Adipocyte (in vitro differentiated cells): Measurements from ENCODE around the gene RBMS2.

Source experiments
- DNase-seq: peaks from one replicate; pipeline ENCODE4 v3.0.0-alpha.2; 2015; ENCODE audit warnings: low read depth
- H3K27me3 ChIP-seq: replicated peaks from 2 replicates; pipeline ENCODE4 v1.7.0; 2013; ENCODE audit warnings: mild to moderate bottlenecking, low read length, moderate library complexity; ENCODE audit not compliant: control insufficient read depth, insufficient read depth
- H3K36me3 ChIP-seq: 2 replicates; pipeline ENCODE4 v1.7.0; 2013; ENCODE audit warnings: low read length, mild to moderate bottlenecking, moderate library complexity; ENCODE audit not compliant: control insufficient read depth, insufficient read depth, severe bottlenecking
- H3K4me1 ChIP-seq: 2 replicates; pipeline ENCODE4 v1.7.0; 2013; ENCODE audit warnings: mild to moderate bottlenecking, low read length, moderate library complexity; ENCODE audit not compliant: control insufficient read depth, insufficient read depth
- H3K4me3 ChIP-seq: 2 replicates; pipeline ENCODE4 v1.7.0; 2013; ENCODE audit warnings: mild to moderate bottlenecking, low read length, moderate library complexity
- H3K9ac ChIP-seq: 2 replicates; pipeline ENCODE4 v1.7.0; 2013; ENCODE audit warnings: mild to moderate bottlenecking, low read length, moderate library complexity
- H3K9me3 ChIP-seq: 2 replicates; pipeline ENCODE4 v1.7.0; 2013; ENCODE audit warnings: mild to moderate bottlenecking, low read length, moderate library complexity; ENCODE audit not compliant: control insufficient read depth

Gene RBMS2

GRCh38 chr12:56604355-56604754 is 82.7 kb downstream of the RBMS2 start:
- no peak overlapping the region for H3K9ac ChIP-seq

DNA sequence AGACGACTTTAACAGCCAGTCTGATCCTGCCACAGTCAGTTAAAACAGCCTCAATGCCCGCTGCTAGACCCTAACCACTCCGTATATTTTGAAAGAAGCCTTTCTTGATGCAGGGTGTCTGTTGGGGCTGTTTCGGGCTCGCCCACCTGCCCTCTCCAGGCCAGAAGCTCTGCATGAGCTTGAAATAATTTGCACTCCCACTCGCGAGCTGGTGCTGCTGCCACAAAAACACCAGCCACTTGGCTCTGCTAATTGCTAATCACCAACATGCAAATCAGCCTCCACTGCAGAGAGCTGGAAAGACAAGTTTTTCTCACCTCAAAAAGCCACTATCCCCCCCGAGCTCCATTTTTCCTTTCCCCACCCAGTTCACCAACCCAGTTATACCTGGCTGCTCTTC is 93.0 kb downstream of the RBMS2 start:
- no peaks in the 10 kb centered on the region for H3K4me1 ChIP-seq
- no peaks in the 10 kb centered on the region for H3K27me3 ChIP-seq
- H3K4me3 ChIP-seq = no peak overlapping the region
- no peak overlapping the region for H3K9ac ChIP-seq
- H3K9me3 ChIP-seq = no peaks in the 10 kb centered on the region
- DNase-seq = no peak
- peaks cover 98% of the 10 kb centered on the region for H3K36me3 ChIP-seq

More at GRCh38 chr12:56604355-56604754, 82.7 kb downstream of the RBMS2 start:
- H3K4me3 ChIP-seq = no peak overlapping the region
- H3K4me1 ChIP-seq = peaks cover 10% of the 10 kb centered on the region
- no peaks in the 10 kb centered on the region for H3K27me3 ChIP-seq
- DNase-seq = no peak
- H3K36me3 ChIP-seq = peaks cover 93% of the 10 kb centered on the region
- H3K9me3 ChIP-seq = no peaks in the 10 kb centered on the region

- Histone ChIP-seq H3K36me3 (peaks cover 97% of the 10 kb centered on the region), H3K9ac (no peak overlapping the region), H3K27me3 (no peaks in the 10 kb centered on the region), H3K4me1 (no peaks in the 10 kb centered on the region), H3K4me3 (no peak overlapping the region), H3K9me3 (no peaks in the 10 kb centered on the region)
- DNase-seq = no peak
Observed at GRCh38 chr12:56616244-56616643, 94.6 kb downstream of the RBMS2 start.

GRCh38 chr12:56616925-56617324 is 95.3 kb downstream of the RBMS2 start:
- H3K9me3 ChIP-seq = no peaks in the 10 kb centered on the region
- H3K27me3 ChIP-seq = no peaks in the 10 kb centered on the region
- H3K9ac ChIP-seq = no peak overlapping the region
- DNase-seq = no peak
- no peaks in the 10 kb centered on the region for H3K4me1 ChIP-seq
- H3K4me3 ChIP-seq = no peak overlapping the region
- H3K36me3 ChIP-seq = peaks cover 97% of the 10 kb centered on the region

GRCh38 chr12:56622535-56622934 is 100.9 kb downstream of the RBMS2 start:
- no peaks in the 10 kb centered on the region for H3K9me3 ChIP-seq
- peaks cover 27% of the 10 kb centered on the region for H3K4me1 ChIP-seq
- no peak overlapping the region for H3K9ac ChIP-seq
- peaks cover 72% of the 10 kb centered on the region for H3K36me3 ChIP-seq
- DNase-seq = peak; percentile 4
- no peak overlapping the region for H3K4me3 ChIP-seq
- no peaks in the 10 kb centered on the region for H3K27me3 ChIP-seq

DNA sequence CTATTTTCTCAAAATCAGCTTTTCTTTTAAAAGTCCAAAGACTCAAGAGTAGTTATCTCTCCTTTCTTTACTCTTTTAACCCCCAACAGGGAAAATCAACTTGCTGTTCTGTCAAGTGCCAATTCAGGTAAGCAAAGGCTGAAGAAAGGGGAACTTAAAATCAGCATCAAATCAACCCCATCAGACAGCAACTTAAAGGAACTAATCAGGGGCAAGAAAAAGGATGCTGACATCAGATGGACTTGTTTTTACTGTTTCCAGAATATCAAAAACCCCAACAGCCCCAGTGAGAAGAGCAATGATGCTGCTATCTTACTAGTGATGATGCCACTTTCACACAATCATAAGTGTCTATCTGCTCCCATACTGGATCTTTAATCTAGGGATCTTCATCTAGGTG is 105.1 kb downstream of the RBMS2 start:
- no peak for DNase-seq
- Histone ChIP-seq H3K36me3 (peaks cover 33% of the 10 kb centered on the region), H3K4me1 (peaks cover 49% of the 10 kb centered on the region)

GRCh38 chr12:56628671-56629458 is 107.2 kb downstream of the RBMS2 start:
- peaks cover 25% of the 10 kb centered on the region for H3K36me3 ChIP-seq
- H3K4me1 ChIP-seq = peaks cover 55% of the 10 kb centered on the region
- DNase-seq = peak; percentile 89
- peak overlapping the region; percentile 92 for H3K4me3 ChIP-seq
- peak overlapping the region; percentile 99 for H3K9ac ChIP-seq
- no peaks in the 10 kb centered on the region for H3K27me3 ChIP-seq
- H3K9me3 ChIP-seq = no peaks in the 10 kb centered on the region

More for the DNA sequence above, 105.1 kb downstream of the RBMS2 start:
- Histone ChIP-seq H3K9ac (no peak overlapping the region), H3K27me3 (no peaks in the 10 kb centered on the region), H3K4me3 (no peak overlapping the region), H3K9me3 (no peaks in the 10 kb centered on the region)

DNA sequence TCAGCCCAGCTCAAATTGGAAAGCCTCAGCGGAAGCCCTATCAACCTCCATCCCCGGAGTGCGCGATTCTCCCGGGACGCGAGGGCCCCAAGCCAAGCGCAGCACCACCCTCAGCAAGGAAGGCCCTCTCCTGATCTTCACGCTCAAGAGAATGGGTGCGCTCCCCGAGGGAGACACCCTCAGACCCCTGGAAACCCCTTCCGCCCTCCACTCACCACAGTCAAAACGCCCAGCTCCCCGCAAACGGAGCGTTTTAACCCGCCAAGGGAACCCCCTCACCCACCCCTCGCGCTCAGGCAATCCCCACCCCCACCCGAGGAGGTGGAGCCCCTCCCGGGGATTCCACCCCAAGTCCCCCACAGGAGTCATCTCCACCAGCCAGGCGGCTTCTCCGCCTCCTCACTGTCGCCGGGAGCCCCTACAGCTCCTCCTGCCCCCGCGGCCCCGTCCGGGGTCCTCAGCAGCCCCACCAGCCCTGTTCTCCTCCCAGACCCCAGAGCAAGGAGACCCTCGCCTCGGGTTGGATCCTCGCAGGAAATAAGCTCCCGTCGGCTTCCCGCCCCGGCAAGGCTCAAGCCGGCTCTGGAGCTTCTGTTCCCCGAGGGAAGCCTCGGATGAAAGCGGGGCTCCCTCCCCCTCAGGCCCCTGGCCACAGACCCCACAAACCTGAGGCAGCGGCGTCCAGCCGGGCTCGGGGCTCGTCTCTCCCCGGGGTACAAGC is 108.0 kb downstream of the RBMS2 start:
- H3K9ac ChIP-seq = peak overlapping the region; percentile 99
- H3K9me3 ChIP-seq = no peaks in the 10 kb centered on the region
- H3K4me1 ChIP-seq = peaks cover 56% of the 10 kb centered on the region
- no peaks in the 10 kb centered on the region for H3K27me3 ChIP-seq
- DNase-seq = peak; percentile 55
- H3K36me3 ChIP-seq = peaks cover 19% of the 10 kb centered on the region
- H3K4me3 ChIP-seq = peak overlapping the region; percentile 92

DNA sequence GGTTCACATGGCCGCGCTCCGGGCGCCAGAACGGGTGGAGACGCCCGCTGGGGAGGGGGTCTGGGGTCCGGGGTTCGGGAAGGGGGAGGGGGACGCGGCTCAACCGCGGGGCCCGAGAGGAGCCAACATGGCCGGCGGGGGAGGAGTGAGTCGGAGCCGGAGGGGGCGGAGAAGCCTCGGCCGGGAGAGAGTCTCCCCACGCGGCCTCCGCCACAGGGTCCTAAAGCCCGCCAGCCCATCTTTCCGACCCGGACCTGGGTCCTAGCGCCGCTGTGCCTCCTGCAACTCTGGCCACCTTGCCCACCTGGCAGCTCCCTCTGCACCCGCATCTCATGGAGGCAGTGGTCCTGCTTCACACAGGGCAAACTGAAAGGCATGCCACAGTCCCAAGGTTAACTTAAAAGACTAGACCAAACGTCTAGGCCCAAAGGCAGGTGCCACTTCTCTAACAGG is 108.6 kb downstream of the RBMS2 start, which contains the start of gene BAZ2A:
Gene BAZ2A, minus strand, starts transcription at position 147 of the 453 bp plus-strand sequence. CDS start 12,796 bp downstream, outside the sequence.
- H3K4me1 ChIP-seq = peaks cover 56% of the 10 kb centered on the region
- no peaks in the 10 kb centered on the region for H3K27me3 ChIP-seq
- no peaks in the 10 kb centered on the region for H3K9me3 ChIP-seq
- peak within 1 kb of the TSS; percentile 92 for H3K4me3 ChIP-seq
- H3K36me3 ChIP-seq = peaks cover 18% of the 10 kb centered on the region
- peak; percentile 96 for DNase-seq
- peak within 1 kb of the TSS; percentile 99 for H3K9ac ChIP-seq

GRCh38 chr12:56631790-56632700 is 110.4 kb downstream of the RBMS2 start:
- Histone ChIP-seq H3K9me3 (no peaks in the 10 kb centered on the region), H3K4me3 (peak overlapping the region; percentile 99), H3K4me1 (peaks cover 55% of the 10 kb centered on the region), H3K9ac (peak overlapping the region; percentile 96), H3K36me3 (peaks cover 3% of the 10 kb centered on the region), H3K27me3 (no peaks in the 10 kb centered on the region)
- peak; percentile 83 for DNase-seq
